GM23338 (cell line): ENCODE results near the gene NANS.

Experiments
- CTCF ChIP-seq, 2 experiments: fragments of 200-600 bp in 1 of 2; sonication (generic) in 1 of 2; conservative IDR thresholded peaks; 2 replicates each; pipeline versions ENCODE4 v1.5.1 to v1.6.1; 2016 to 2017; ENCODE audit warnings: antibody characterized with exemption in 2 of 2, low read depth in 2 of 2, mild to moderate bottlenecking in 2 of 2, moderate library complexity in 1 of 2
- EZH2 ChIP-seq: fragments of 200-600 bp; sonication (generic); IDR thresholded peaks from one replicate; pipeline ENCODE4 v1.8.0; 2017; ENCODE audit warnings: antibody characterized with exemption, mild to moderate bottlenecking, low read depth; ENCODE audit not compliant: unreplicated experiment
- POLR2AphosphoS5 ChIP-seq: IDR thresholded peaks from 2 replicates; pipeline ENCODE4 v1.6.1; 2016; ENCODE audit warnings: antibody characterized with exemption, low read depth
- REST ChIP-seq: IDR thresholded peaks from one replicate; pipeline ENCODE4 v1.6.1; 2018; ENCODE audit warnings: antibody characterized with exemption; ENCODE audit not compliant: unreplicated experiment

DNA sequence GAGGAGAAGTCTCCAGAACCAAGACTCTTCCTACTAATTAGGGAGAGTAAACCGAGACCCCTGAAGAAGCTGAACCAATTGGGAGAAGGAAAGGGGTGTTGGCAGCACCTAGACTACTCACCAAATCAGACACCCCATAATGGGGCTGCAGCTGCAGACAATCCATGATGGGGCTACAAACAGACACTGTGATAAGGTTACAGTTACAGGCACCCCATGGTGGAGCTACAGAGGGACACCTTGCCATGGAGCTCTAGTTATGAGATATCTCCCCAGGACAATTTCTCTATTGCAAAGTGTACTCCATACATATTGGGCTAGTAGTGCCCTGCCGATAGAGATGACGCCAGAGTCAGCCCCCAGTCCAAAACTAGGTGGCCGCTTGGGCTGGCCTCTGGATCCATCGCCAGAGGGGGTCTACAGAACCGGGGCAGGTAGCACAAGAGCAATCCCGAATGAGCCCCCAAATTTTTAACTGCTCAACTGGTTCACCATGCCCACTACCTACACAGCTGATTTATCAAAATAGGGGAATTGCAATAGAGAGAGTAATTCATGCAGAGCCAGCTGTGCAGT lies 2.1 kb upstream of the NANS start:
- TF ChIP-seq CTCF (conservative IDR thresholded peaks at IDR 0.05; ENCODE audit: low read depth in 2 of 2): no peak
- TF ChIP-seq POLR2AphosphoS5: no peak
- no peak for TF ChIP-seq EZH2
- TF ChIP-seq REST: no peak
